GM21526 (cell line): Measurements from ENCODE around the gene NHLRC3.
"Not testable (repeated sequence)": the region's sequence is repeated elsewhere in the genome, so short reads cannot be mapped to it uniquely, and the experiment has no call there.

ENCODE experiments used
- ATAC-seq: cut with Tn5 transposase; IDR thresholded peaks from one replicate; pipeline ENCODE4 v1.9.1; 2021; ENCODE audit warnings: moderate library complexity; ENCODE audit not compliant: unreplicated experiment, low FRiP score

NHLRC3 gene, protein sequence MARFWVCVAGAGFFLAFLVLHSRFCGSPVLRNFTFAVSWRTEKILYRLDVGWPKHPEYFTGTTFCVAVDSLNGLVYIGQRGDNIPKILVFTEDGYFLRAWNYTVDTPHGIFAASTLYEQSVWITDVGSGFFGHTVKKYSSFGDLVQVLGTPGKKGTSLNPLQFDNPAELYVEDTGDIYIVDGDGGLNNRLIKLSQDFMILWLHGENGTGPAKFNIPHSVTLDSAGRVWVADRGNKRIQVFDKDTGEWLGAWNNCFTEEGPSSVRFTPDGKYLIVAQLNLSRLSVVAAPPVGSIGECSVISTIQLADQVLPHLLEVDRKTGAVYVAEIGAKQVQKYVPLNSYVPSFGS

DNA sequence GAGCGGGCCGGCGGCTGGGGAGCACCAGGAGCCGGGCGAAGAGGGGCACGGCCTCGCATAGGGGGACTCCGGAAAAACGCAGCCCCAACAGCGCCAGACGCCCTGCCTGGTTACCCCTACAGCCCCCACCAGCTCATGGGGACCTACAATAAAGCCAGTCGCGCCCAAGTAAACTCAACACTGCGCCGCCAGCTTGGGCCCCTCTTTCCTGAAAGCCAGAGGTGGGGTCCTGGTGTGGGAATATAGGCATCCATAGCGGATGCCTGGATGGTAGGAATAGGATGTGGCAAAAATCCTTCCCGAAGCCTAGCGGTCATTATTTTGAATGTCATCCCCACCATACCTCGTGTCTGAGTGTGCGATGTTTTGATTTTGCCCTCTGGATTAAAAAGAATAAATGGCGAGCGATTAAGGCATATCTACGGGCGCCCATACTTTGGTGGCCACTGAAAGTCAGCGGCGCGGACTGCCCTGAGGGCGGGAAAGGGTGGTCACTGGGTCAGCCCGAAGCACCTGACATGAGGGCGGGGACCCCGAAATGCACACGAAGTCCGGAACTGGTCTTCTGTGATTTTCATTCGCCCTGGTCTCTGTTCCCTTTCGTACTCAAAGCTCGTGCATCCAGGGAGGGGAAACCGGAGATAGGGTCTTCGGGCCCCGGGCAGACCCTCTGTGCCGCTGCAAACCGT is at the start of gene NHLRC3, which contains the start of gene PROSER1:
TSS of gene NHLRC3 (plus strand) at position 577 of the 689 bp plus-strand sequence. CDS start 184 bp downstream, outside the sequence.
TSS of gene PROSER1 (minus strand) at position 210 of the 689 bp plus-strand sequence. CDS start 847 bp downstream, outside the sequence.
- peak; percentile 60 for ATAC-seq

DNA sequence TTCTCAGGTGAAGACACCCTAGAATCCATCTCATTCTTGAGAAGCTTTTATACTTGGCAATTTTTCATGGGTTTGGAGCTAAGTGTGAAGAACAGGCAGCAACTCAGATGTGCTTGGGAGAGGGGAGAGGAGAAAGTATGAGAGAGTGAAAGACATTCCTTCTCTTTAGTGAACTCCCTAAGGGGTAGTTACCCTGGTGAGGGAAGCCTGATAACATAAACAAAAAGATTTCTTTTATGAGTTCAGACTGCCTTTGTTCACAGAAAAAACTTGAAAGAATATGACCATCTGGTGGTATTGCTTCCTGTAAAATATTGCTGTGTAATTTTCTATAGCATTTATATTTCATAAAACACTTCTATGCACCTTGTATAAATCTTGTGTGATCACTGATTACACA is 47.6 kb upstream of the NHLRC3 start, which contains the start of gene STOML3:
TSS of gene STOML3 (minus strand) at position 139 of the 400 bp plus-strand sequence. CDS start at position 29, 110 bp downstream.
- no peak for ATAC-seq

DNA sequence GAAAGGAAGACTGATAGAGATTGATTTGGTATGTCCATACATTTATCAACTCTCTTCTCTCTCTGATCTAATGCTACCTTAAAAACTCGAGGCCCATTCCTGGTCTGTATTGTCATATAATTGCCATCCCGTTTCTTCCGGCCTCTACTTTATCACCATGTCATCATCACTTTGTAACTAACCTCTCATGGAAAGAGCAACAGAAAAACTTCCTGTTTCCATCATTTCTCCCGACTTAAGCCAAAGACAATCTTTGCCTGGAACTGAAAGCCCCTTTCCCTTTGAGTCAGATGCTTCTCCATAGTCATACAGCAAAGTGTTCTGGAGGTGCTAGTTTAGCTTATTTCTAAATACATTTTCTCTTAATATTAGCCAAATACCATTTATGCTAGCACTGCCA is 44.9 kb upstream of the NHLRC3 start:
- ATAC-seq = no peak

DNA sequence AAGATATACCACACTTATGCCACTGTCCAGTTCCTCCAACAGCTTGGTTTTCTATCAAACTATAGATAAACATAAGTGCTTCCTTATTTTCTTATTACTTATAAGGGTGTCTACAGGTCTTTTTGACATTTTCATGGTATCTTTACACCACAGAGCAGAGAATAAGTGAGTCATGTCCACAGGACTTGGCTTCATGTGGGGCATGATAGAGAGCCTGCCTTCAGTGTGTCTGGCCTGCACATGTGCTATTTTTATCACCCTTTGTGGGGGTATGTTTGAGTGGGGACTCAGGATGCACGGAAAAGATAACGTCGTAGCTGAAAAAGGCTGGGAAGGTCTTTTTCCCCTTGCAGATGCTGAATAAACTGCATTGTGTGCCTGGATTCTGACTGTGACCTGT is 39.5 kb upstream of the NHLRC3 start:
- no peak for ATAC-seq

DNA sequence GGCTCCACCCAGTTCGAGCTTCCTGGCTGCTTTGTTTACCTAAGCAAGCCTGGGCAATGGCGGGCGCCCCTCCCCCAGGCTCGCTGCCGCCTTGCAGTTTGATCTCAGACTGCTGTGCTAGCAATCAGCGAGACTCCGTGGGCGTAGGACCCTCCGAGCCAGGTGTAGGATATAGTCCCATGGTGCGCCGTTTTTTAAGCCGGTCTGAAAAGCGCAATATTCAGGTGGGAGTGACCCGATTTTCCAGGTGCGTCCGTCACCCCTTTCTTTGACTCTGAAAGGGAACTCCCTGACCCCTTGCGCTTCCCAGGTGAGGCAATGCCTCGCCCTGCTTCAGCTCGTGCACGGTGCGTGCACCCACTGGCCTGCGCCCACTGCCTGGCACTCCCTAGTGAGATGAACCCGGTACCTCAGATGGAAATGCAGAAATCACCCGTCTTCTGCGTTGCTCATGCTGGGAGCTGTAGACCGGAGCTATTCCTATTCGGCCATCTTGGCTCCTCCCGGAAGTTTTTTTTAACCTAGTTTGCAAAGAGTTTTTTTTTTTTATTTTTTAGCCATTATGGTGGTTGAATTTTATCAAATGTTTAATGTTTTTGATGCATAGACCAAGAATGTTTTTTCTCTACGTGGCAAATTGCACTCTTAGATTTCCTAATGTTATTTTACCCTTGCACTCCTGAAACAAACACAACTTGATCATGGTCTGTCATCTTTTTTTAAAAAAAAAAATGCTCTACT is 31.7 kb upstream of the NHLRC3 start:
- not testable (repeated sequence) for ATAC-seq

DNA sequence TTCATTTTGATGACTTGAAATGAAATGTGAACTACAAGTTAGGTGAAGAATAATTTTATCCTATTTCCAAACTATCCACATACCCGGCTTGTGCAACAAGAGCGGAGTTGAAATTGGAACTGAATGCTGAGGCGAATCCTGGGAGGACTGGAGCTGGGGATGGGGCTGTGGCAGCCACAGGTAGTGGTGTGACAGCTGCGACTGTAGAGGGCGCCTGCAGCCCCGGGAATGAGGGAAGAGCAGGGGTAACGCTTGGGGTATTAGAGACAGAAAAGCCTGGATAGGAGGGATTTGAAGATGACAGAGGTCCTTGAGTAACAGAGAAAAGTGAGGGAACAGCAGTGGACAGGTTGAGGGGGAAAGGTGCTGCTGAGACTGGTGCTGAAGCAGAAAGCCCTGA is 25.6 kb upstream of the NHLRC3 start:
- no peak for ATAC-seq

DNA sequence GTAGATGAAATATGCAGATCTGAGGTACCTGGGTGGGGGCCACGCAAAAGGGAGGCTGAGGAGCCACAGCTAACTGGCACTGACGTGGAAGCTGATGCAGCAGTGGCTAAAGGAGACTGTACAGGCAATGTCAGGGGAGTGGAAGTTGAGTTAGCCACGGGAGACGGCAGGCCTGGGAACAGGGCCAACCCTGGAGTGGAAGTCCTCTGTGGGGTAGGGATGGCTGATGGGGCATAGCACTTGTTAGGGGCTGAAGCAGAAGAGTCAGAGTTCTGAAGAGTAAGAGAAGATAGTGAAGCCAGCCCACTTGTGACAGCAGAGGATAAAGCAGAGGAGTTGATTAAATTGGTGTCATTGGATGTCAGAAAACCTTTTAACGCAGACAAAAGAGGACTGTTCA is 24.8 kb upstream of the NHLRC3 start:
- ATAC-seq = no peak

DNA sequence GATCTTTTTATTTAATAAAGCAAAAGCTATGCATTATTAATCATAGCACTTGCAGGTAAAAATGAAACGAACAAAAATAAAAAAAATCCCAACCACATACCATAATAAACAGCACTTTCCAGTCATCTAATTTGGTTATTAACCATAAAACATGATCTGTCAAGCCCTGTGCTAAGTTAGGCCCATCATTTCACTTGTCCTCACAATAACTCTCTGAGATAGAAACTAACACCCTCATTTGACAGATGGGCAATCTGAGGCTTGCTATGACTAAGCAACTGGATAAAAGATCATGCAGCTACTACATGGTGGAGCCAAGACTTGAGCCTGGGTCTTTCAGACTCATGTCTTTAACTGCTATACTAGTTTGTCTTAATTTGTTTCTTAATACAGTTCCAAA is 22.2 kb upstream of the NHLRC3 start:
- ATAC-seq = peak; percentile 73

DNA sequence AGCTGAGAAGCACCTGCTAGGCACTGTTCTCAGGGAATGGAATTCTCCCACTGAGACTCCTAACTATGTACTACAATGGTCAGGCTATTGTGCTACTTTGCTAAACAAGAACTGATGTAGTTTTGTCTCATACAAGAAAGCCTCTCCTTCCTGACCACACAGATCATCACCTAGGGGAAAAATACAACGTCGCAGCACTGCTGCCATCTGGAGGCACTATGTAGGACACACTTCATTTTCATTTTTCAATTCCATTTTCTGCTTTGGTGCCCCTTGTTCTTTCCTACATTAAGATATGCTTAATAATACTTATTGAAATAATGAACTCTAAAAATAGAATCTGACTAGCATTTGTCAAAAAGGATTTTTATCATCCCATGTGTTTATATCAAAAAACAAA is 21.5 kb upstream of the NHLRC3 start:
- ATAC-seq = peak; percentile 74

DNA sequence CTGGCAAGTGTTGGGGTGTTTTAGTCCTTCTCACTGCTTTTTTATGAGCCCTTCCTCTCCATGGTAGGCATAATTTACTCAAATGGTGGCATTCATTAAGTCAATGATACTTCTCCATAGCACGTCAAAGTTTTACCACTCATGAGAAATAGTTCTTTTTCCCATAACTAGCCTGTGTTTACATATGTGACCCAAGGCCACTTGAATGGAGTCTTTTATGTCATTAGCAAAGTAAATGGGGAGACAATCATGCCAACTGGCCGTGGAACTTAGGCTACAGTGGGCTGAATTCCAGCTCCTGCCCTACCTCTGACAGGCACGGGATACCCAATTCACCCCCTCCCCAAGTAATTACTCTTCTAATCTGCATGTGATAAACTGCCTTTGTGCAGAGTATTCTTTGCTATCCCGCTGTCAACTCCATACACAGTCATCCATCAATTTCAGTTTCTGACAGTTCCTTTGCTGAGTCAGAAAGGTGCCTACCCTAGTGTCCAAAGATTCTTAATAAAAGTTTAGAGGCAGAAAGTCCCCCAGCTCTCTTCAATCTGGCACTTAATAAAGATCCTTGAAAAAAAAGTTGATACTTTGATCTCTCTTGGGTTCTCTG is 17.3 kb upstream of the NHLRC3 start:
- no peak for ATAC-seq

DNA sequence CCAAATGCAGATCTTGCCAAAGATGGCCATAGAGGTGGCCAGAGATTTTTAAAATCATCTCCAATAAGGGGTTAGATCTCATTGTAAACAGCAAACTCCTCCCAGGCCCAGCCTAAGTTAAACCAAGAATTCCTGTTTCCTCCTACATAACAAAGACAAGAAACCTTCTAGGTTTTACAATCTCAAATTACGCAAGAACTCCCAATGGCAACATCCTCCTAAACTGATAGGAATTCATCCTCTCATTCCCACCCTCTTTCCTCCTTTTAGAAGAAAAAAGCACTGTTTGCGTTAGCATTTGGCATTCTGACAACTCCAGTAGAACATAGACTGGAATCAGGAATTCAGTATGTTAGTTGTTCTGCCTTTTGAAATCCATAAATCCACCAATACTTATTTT is 14.9 kb upstream of the NHLRC3 start:
- no peak for ATAC-seq

DNA sequence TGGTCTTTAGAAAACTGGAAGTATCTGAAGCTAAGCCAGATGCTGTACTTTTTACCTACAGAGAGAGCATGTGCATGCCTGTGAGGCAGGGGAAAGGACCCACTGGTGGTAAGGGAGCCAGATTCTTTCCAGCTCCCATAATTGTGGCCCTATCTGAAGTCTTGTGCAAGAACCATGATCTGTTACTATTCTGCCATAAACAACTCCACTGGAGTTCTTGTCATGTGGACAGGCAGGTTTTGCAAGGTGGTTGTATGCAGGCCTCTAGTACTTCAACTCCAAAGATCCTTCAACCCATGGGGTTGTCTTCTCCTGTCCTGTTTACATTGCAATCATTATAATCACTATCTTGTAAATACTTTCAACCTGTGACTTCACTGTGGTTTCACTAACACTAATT is 14.5 kb upstream of the NHLRC3 start:
- no peak for ATAC-seq

DNA sequence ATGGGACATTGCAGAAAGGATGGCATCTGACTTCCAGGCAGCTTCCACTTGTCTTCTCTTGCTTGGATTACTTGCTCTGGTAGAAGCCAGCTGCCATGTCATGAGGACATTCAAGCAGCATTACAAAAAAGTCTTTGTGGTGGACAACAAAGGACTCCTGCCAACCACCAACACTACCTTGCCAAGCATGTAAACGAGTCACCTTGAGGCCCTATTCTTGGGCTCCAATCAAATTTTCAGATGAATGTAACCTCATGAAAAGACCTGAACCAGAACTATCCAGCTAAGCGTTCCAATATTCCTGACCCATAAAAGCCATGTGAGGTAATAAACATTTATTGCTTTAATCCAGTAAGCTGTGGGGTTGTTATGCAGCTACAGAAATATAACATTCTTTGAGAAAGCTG is 12.8 kb upstream of the NHLRC3 start:
- ATAC-seq = no peak

DNA sequence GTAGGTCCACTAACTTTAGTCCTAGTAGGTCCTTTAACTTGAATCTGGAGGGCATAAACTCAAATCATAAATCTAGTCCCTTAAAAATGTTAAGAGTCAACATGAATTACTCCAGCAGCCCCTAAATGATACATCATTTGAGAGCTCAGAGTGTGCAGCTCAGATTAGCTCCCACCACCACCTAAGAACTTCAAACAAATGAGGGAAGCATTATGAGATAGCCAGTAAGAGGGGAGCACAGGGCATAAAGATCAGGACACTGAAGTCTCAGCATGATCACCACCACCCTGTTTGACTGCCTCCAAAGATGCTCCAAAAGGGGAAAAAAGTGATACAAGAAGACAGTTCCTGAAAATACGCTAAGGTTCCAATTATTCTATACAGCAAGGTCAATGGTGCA is 6.1 kb upstream of the NHLRC3 start:
- no peak for ATAC-seq

DNA sequence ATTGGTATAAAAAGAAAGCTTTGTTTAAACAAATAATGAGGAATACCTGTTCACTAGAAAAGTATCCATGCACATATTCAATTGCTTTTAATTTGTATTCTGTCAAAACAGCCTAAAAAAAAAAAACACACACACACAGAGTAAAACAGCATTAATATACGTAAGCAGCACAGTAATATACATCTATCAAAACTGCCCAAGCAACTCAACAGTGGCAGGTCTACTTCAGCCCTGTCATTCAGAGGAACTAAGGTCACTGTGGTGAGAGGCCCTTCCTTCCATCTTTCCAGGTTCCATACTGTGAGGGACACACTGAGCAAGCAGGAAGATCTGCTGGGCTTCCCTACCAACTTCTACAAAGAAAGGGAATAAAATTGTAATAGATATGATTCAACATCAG is 4.2 kb upstream of the NHLRC3 start:
- ATAC-seq = no peak

DNA sequence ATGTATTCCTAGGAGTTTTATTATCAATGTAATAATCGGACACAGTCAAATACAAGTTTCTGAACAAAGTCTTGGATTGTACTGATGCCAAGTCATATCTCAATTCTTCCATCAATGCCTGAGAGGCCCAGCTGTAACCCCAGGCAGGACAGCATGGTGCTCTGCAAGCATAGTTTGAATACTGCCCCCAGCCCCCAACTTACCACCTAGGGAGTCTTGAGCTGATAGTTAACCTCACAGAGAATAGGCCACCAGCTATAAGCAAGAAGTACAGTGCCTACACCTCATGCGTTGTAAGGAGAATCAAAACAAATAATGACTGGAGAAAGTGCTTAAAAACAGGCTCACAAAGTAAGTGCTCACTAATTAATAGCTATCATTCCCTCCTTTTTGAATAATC is 3.1 kb upstream of the NHLRC3 start:
- ATAC-seq = no peak

DNA sequence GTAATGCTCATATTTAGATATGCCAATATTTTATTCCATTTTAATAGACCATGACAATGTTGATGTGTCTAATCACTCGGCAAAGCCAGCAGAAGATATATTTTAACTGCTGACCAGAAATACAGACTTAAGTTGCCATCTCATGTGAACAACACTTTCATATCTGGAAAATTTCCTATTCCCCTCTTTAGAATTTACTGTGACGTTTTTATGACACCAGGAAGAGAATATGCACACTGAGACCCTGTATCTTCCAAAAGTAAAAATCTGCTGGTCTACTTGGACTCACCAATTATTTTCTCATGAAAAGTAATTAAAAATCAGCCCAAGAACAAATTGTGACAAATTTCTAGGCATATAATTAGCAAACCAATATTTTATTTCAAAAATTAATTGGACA is 2.5 kb upstream of the NHLRC3 start:
- ATAC-seq = no peak

DNA sequence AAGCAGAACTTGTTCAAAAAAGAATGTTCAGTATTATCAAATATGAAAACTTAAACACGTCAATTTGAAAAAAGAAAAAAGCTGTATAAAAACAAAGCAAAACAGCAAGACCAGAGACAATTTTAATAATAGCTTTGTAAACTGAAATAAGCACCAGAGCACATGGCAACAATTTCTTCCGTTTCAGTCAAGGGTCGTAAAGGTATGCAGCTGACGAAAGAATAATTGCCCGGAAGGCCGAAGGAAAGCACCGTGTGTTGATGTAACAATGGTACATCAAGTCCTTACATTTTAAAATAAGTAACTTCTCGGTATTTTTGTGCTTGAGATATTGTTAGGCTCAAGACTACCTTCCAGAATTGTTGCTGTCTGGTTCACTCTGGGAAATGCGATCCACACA is 2.0 kb upstream of the NHLRC3 start:
- ATAC-seq = no peak

DNA sequence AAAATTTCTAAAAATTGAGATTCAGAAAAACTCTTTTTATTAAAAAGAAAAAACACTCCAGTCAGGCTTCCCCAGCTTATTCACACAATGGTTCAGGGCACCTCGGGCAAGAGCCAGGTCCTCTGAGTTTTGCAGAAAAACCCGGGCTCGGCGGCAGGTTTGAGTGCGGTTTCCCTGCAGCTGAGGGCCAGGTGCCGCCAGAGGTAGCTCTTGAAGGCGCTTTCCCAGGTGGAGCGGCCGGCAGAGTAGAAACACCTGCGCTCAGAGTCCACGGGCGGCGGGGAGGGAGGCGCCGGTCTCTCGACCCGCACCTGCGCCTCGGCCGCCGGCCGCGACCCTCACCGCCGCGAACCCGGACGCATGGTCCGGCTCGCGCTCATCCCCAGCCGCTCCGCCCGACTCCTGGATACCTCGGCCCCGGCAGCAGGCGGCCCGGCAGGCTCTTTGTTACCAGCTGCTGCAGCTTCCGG is 811 bp upstream of the NHLRC3 start:
- ATAC-seq = peak; percentile 32

DNA sequence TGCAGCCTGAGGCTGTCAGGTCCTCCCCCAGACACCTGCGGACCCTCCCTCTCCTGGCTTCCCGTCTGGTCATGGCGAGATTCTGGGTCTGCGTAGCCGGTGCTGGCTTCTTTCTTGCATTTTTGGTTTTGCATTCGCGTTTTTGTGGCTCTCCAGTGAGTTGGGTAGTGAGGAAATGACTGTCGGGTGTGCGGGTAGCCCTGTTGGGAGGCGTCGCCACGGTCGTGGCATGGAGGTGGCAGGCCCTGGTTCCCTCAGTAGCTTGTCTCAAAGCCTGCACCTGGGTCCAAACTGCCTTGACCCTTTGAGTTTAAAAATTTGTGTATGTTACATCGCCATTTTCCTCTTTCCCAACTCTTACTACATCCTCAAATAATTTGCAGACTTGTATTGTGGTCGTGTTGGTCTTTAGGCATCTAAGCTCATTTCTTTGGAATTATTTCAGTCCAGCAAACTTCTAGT is 344 bp downstream of the NHLRC3 start:
- ATAC-seq = peak; percentile 33

DNA sequence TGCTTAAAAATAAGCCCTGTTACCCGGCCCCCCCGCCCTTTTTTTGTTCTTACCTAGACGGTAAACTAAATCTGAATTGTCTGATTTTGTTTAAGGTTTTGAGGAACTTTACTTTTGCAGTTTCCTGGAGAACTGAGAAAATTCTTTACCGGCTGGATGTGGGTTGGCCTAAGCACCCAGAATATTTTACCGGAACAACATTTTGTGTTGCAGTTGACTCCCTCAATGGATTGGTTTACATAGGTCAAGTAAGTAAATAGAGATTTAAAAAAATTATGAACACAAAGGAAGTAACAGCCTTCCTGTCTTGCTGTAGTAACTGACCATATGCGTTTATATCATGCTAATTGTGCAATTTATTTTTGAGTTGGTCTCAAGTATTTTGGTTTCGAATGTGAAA is 785 bp downstream of the NHLRC3 start:
- ATAC-seq = no peak
